ENCODE data around the gene LRWD1.

LRWD1 gene

GRCh38 chr7:102427019-102427405, 37.8 kb upstream of the LRWD1 start:
- no peak overlapping the region for H3K9ac ChIP-seq (ENCODE audit: low read length)
- no peak overlapping the region for H3K27ac ChIP-seq (ENCODE audit: low read depth, low read length)
- H3K27me3 ChIP-seq (ENCODE audit: control insufficient read depth, insufficient read depth, low read length), result no peaks in the 10 kb centered on the region
- H3K4me1 ChIP-seq (ENCODE audit: control insufficient read depth, insufficient read depth, low read length), result peaks cover 35% of the 10 kb centered on the region
- H3K36me3 ChIP-seq (ENCODE audit: control insufficient read depth, insufficient read depth, low read length), result peaks cover 29% of the 10 kb centered on the region
- H3K4me3 ChIP-seq (ENCODE audit: low read depth, low read length), result no peak overlapping the region
- no peaks in the 10 kb centered on the region for H3K9me3 ChIP-seq (ENCODE audit: control insufficient read depth, insufficient read depth, low read depth, low read length)

GRCh38 chr7:102429141-102429899, 35.5 kb upstream of the LRWD1 start:
- no peak overlapping the region for H3K27ac ChIP-seq (ENCODE audit: low read depth, low read length)
- H3K4me1 ChIP-seq (ENCODE audit: control insufficient read depth, insufficient read depth, low read length), result peaks cover 34% of the 10 kb centered on the region
- peaks cover 24% of the 10 kb centered on the region for H3K36me3 ChIP-seq (ENCODE audit: control insufficient read depth, insufficient read depth, low read length)
- no peak overlapping the region for H3K4me3 ChIP-seq (ENCODE audit: low read depth, low read length)
- H3K9ac ChIP-seq (ENCODE audit: low read length), result no peak overlapping the region
- H3K27me3 ChIP-seq (ENCODE audit: control insufficient read depth, insufficient read depth, low read length), result no peaks in the 10 kb centered on the region
- H3K9me3 ChIP-seq (ENCODE audit: control insufficient read depth, insufficient read depth, low read depth, low read length), result no peaks in the 10 kb centered on the region

- peak overlapping the region; percentile 16; the same call in 1 of the 2 replicates for H3K4me3 ChIP-seq (ENCODE audit: low read depth, low read length)
- H3K27ac ChIP-seq (ENCODE audit: low read depth, low read length), result peak overlapping the region; percentile 2; the same call in 1 of the 2 replicates
- 0 out of 2 replicates have a peak, but pooled peaks cover 2% of the 10 kb centered on the region for H3K36me3 ChIP-seq (ENCODE audit: control insufficient read depth, insufficient read depth, low read length)
- H3K4me1 ChIP-seq (ENCODE audit: control insufficient read depth, insufficient read depth, low read length), result peaks cover 29% of the 10 kb centered on the region
- no peaks in the 10 kb centered on the region for H3K9me3 ChIP-seq (ENCODE audit: control insufficient read depth, insufficient read depth, low read depth, low read length)
- no peaks in the 10 kb centered on the region for H3K27me3 ChIP-seq (ENCODE audit: control insufficient read depth, insufficient read depth, low read length)
- H3K9ac ChIP-seq (ENCODE audit: low read length), result peak overlapping the region; percentile 29
Measured at GRCh38 chr7:102431617-102432298, 33.0 kb upstream of the LRWD1 start.

- H3K27ac ChIP-seq (ENCODE audit: low read depth, low read length), result peak overlapping the region; percentile 26; the same call in 1 of the 2 replicates
- H3K9ac ChIP-seq (ENCODE audit: low read length), result peak overlapping the region; percentile 79
Measured at GRCh38 chr7:102432442-102433218, 32.2 kb upstream of the LRWD1 start.

GRCh38 chr7:102433219-102434038, 31.4 kb upstream of the LRWD1 start, which contains the start of gene ORAI2:
TSS of gene ORAI2 (plus strand) at chr7:102433575. CDS start at chr7:102438957, 5,382 bp downstream.
- Histone ChIP-seq H3K9ac (ENCODE audit: low read length) (peak within 1 kb of the TSS; percentile 79), H3K27ac (ENCODE audit: low read depth, low read length) (peak within 1 kb of the TSS; percentile 60; the same call in 1 of the 2 replicates), H3K9me3 (ENCODE audit: control insufficient read depth, insufficient read depth, low read depth, low read length) (no peaks in the 10 kb centered on the region), H3K27me3 (ENCODE audit: control insufficient read depth, insufficient read depth, low read length) (no peaks in the 10 kb centered on the region), H3K36me3 (ENCODE audit: control insufficient read depth, insufficient read depth, low read length) (peaks cover 4% of the 10 kb centered on the region; the same call in 1 of the 2 replicates), H3K4me1 (ENCODE audit: control insufficient read depth, insufficient read depth, low read length) (peaks cover 29% of the 10 kb centered on the region), H3K4me3 (ENCODE audit: low read depth, low read length) (peak within 1 kb of the TSS; percentile 84)

More at GRCh38 chr7:102432442-102433218, 32.2 kb upstream of the LRWD1 start:
- H3K36me3 ChIP-seq (ENCODE audit: control insufficient read depth, insufficient read depth, low read length), result peaks cover 4% of the 10 kb centered on the region; the same call in 1 of the 2 replicates
- peak overlapping the region; percentile 84 for H3K4me3 ChIP-seq (ENCODE audit: low read depth, low read length)
- no peaks in the 10 kb centered on the region for H3K27me3 ChIP-seq (ENCODE audit: control insufficient read depth, insufficient read depth, low read length)
- H3K9me3 ChIP-seq (ENCODE audit: control insufficient read depth, insufficient read depth, low read depth, low read length), result no peaks in the 10 kb centered on the region
- peaks cover 29% of the 10 kb centered on the region for H3K4me1 ChIP-seq (ENCODE audit: control insufficient read depth, insufficient read depth, low read length)

- Histone ChIP-seq H3K36me3 (ENCODE audit: control insufficient read depth, insufficient read depth, low read length) (peaks cover 9% of the 10 kb centered on the region), H3K9me3 (ENCODE audit: control insufficient read depth, insufficient read depth, low read depth, low read length) (no peaks in the 10 kb centered on the region), H3K27me3 (ENCODE audit: control insufficient read depth, insufficient read depth, low read length) (no peaks in the 10 kb centered on the region), H3K4me1 (ENCODE audit: control insufficient read depth, insufficient read depth, low read length) (peaks cover 29% of the 10 kb centered on the region), H3K9ac (ENCODE audit: low read length) (peak overlapping the region; percentile 72), H3K27ac (ENCODE audit: low read depth, low read length) (no peak overlapping the region), H3K4me3 (ENCODE audit: low read depth, low read length) (peak overlapping the region; percentile 84)
Measured at GRCh38 chr7:102434039-102434486, 30.7 kb upstream of the LRWD1 start.

- Histone ChIP-seq H3K9me3 (ENCODE audit: control insufficient read depth, insufficient read depth, low read depth, low read length) (no peaks in the 10 kb centered on the region), H3K4me1 (ENCODE audit: control insufficient read depth, insufficient read depth, low read length) (peaks cover 34% of the 10 kb centered on the region), H3K36me3 (ENCODE audit: control insufficient read depth, insufficient read depth, low read length) (peaks cover 12% of the 10 kb centered on the region), H3K27ac (ENCODE audit: low read depth, low read length) (no peak overlapping the region), H3K9ac (ENCODE audit: low read length) (no peak overlapping the region), H3K27me3 (ENCODE audit: control insufficient read depth, insufficient read depth, low read length) (no peaks in the 10 kb centered on the region), H3K4me3 (ENCODE audit: low read depth, low read length) (no peak overlapping the region)
Measured at GRCh38 chr7:102436118-102436517, 28.7 kb upstream of the LRWD1 start.

GRCh38 chr7:102439963-102440795, 24.6 kb upstream of the LRWD1 start:
- H3K4me1 ChIP-seq (ENCODE audit: control insufficient read depth, insufficient read depth, low read length), result peaks cover 22% of the 10 kb centered on the region
- H3K36me3 ChIP-seq (ENCODE audit: control insufficient read depth, insufficient read depth, low read length), result peaks cover 14% of the 10 kb centered on the region
- H3K9me3 ChIP-seq (ENCODE audit: control insufficient read depth, insufficient read depth, low read depth, low read length), result no peaks in the 10 kb centered on the region
- no peak overlapping the region for H3K4me3 ChIP-seq (ENCODE audit: low read depth, low read length)
- no peaks in the 10 kb centered on the region for H3K27me3 ChIP-seq (ENCODE audit: control insufficient read depth, insufficient read depth, low read length)
- H3K27ac ChIP-seq (ENCODE audit: low read depth, low read length), result peak overlapping the region; percentile 29
- peak overlapping the region; percentile 4 for H3K9ac ChIP-seq (ENCODE audit: low read length)

GRCh38 chr7:102444961-102445673, 19.7 kb upstream of the LRWD1 start:
- Histone ChIP-seq H3K27ac (ENCODE audit: low read depth, low read length) (no peak overlapping the region), H3K27me3 (ENCODE audit: control insufficient read depth, insufficient read depth, low read length) (no peaks in the 10 kb centered on the region), H3K9me3 (ENCODE audit: control insufficient read depth, insufficient read depth, low read depth, low read length) (no peaks in the 10 kb centered on the region), H3K36me3 (ENCODE audit: control insufficient read depth, insufficient read depth, low read length) (peaks cover 17% of the 10 kb centered on the region), H3K4me1 (ENCODE audit: control insufficient read depth, insufficient read depth, low read length) (peaks cover 17% of the 10 kb centered on the region), H3K4me3 (ENCODE audit: low read depth, low read length) (no peak overlapping the region), H3K9ac (ENCODE audit: low read length) (no peak overlapping the region)
